Ecto neural progenitor cell (in vitro differentiated cells): Measurements from ENCODE around the gene LCP2.

Experiments used
- DNase-seq: peaks from one replicate; pipeline ENCODE4 v3.0.0-alpha.2; 2018; ENCODE audit warnings: low spot score

Gene LCP2

DNA sequence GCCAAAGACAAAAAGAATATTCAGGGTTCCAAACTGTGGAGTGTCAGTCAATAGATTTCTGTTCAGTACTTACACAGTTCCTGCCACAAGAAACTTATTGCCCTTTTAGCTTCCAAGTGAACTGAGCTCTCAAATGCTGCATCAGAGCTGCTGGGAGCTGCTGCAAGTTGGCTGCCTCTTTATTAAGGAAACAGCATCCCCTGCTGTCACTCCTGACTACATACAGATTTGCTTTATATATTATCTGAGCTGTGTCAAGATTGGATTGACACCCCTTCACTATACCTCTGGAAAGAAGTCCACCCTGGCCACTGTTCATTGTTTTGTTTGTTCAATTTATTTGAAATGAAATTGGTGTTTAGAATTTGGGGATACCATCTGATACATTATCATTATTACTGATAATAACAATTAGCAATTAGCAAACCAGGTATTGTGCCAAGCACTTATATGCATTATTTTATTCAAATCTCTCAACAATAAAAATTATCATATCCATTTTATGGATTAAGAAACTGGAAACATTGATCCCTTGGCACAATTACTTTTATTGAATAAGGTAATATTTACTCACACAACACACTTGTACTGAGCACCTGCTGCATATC, 81.2 kb downstream of the LCP2 start:
- DNase-seq, result no peak

DNA sequence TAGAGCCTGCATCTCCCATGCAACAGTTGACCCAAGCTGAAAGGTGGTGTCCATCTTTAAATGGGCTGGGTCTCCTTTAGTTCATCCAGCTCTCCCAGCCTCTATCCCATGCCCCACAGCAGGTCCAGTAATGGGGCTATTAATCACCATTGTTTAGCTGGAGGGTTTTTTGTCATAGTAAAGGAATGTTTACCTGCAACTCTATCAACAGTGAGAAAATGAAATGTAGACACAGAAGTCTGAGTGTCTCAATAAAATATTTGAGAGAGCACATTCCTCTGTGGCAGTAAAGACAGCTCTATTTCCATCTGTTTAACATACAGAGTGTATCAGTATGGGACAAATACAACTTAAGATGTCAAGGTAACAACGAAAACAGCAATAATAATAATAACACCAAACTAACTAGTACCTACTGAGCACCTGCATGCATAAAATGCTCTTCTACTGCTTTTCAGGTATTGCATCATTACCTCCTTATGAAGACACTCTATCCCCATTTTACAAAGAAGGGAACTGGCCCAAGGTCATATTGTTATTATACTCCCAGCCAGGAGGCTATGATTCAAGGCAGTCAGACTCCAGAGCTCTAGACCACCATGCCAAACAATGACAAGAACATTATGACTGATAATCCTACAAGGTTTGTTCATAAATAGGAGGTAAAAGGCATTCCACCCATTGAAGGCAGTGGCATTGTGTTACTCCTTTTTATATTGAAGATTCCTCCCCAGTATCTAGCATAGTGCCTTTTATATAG, 85.8 kb downstream of the LCP2 start:
- DNase-seq, result no peak

DNA sequence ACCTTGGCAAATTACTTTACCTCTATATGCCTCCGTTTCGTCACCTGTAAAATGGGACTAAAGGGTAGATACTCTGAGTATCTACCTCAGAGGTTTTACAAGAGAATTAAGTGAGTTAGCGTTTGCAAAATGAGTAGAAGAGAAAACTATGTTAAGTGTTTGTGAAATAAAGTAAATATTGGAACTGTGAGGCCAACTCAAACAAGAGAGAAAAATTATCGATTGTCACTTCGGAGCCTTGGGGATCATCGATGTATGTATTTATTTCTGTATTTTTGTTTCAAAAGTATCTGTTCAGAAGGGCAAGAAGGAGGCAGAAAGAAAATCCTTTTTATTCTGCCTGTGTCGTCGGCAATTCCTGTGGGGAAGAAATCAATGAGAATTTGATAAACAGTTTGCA, 90.6 kb downstream of the LCP2 start:
- no peak for DNase-seq

DNA sequence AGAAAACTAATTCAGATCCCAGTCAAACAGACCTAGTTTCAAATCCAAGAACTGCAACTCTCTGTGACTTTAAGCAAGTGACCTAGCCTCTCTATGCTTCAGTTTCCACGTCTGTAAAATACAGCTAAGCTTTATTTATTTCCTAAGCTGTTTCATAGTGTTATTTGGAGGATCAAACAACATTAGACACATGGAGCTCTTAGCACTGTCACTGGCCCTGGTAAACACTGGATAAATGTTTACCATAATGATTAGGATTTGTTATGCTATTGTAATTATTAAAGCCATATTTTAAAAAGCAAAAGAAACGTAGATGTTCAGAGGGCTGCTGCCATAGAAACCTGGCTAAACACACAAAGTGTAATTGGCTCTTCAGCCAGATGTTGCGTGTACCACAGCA, 91.4 kb downstream of the LCP2 start:
- no peak for DNase-seq

DNA sequence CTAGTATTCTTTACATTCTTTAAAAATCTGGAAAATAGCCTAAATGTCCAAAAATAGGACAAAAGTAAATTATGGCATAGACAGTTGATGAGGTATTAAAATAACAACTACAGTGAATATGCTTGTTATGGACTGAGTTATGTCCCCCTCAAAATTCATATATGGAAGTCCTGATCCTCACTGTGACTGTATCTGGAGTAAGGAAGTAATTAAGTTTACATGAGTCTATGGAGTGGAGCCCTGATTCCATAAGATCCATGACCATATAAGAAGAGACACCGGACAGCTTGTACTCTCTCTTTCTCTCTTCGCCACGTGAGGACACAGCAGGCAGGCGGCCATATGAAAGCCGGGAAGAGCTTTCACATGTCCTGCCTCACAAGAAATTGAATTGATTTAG, 93.4 kb downstream of the LCP2 start:
- no peak for DNase-seq

DNA sequence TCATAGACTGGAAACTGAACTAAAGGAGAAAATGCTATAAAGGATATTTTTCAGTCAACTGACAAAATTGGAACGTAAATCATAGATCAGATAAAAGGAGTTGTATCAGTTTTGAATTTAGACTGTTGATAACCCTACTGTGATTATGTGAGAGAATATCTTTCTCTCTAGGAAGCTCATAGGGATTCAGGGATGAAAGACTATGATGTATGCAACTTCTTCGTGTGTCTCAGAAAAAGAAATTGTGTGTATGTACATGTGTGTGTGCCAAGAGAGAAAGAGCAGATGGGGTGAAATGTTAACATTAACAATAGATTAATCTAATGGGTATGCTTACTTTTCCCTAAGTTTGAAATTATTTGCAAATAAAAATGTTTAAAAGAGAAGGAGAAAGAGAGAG, 95.5 kb downstream of the LCP2 start:
- DNase-seq, result no peak

DNA sequence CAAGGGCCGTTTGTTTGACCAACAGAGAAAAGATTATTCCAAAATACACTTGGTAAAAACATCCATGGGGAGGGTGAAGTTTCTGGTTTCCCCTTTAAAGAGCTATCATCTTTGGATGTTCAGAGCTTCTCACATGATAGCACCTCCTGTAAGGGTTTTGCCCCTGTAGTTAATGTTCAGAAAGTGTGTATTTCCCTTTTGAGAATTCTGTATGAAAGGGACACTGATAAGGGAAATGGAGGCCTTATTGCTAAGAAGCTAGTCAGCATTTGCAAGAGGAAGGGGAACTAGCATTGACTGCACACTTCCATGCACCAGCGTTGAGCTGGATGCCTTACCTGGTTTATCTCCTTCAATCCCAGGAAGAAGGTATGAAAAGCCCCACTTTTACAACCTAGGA, 96.3 kb downstream of the LCP2 start:
- DNase-seq, result no peak

DNA sequence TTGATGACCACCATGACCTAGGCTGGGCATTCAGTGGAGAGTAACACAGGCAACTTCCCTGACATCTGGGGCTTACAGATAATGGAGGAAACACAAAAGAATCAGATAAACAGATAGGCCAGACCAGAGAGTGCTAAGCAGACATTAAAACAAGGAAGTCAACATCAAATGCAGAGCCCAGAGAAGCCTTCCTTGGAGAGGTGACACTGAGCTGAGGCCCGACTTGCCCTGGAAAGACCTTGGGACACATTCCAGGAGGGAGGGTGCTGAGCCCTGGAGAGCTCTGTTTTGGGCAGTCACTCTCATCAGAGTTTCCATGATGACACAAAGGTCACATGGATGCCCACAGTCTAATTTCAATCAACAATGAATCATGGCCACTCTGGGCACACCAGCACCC, 96.7 kb downstream of the LCP2 start:
- DNase-seq, result no peak
